GM19238 (cell line): ENCODE measurements around the gene PLCB1.

Experiments used
- DNase-seq: peaks from one replicate; pipeline ENCODE4 v3.0.0; 2011; ENCODE audit warnings: low spot score; ENCODE audit not compliant: insufficient read length

The PLCB1 gene

DNA sequence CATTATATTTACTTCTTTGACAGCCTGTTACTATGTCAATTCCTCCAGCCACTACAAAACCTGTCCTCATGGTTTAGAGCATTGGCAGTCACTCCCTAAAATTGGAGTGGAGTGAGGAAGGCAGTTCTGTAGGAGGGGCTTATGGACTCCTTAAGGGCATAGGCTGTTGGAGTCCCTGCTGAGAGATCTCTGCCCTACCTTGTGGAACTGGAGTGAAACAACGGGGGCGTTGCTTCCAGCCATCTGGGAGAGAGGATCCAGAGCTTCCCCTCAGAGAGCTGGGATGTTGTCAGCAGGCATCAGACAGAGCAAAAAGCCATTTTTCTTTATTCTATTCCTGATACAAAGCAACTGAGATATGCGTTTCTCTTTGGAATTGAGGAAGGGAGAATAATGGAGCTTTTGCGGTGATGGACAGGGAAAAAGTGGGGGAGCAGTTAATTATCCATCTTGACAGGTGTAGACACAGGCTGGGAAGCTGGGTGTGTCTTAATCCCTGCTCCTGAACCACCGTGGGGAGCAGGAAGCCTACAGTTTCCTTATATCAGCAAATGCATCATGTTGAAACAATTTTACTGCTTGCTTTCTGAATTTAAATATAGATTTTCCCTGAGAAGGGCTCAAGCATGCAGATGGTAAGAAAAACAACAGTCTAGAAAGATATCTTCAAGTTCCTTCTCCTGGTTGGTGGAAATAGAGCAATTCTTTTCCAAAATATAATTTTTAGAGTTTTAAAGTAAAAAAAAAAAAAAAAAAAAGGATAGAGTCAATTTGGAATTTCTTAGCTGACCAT, 402.5 kb downstream of the PLCB1 start:
- DNase-seq, result no peak

DNA sequence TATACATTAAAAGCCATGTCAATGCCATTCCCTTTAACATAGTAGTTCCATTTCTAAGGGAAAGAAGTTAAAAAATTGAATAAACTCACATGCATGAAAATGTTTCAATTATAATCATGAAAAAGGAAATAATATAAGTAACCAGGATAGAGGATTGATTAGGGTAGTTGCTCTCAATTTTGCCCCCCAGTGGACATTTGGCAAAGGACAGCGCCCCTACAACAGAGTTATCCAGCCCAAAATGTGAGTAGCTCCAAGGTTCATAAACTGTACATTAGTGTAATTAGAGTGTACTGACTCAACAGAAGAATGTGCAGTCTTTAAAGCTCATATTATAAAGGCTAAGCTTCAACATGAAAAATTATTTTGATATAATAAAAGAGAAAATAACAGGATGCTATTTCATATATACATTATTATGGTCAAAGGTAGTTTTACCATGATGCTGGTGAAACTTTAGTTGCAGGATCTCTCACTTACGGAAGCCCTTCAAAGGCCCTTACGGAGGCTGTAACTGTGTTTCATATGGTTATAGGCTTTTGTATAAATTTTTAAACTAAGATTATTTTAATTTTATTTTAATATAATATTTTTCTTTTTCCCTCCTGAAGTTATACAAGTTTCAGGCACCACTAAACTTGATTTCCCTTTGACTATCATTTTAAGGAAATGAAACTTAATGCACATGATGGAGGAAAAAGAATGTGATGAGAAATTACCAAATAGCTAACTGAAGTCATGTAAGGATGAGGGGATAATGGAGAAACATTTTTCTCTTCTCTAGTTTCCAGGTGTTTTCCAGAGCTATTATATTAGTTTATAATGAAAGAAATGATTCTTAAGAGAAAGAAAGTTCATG, 403.6 kb downstream of the PLCB1 start:
- DNase-seq, result no peak

DNA sequence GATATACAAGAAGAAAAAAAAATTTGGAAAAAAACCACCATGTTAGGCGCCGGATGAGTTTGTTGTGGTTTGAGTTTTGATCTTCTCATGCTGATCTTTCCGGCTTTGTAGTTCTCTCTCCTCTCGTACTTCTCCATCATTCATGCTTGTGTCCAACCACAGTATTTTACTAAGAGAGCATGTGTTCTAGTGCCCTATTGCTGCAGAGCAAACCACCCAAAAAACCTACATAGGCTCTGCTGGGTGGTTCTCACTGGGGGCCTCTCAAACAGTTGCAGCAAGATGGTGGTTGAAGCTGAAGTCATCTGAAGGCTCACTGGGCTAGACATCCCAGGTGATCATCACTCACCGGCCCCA, 404.2 kb downstream of the PLCB1 start:
- no peak for DNase-seq

DNA sequence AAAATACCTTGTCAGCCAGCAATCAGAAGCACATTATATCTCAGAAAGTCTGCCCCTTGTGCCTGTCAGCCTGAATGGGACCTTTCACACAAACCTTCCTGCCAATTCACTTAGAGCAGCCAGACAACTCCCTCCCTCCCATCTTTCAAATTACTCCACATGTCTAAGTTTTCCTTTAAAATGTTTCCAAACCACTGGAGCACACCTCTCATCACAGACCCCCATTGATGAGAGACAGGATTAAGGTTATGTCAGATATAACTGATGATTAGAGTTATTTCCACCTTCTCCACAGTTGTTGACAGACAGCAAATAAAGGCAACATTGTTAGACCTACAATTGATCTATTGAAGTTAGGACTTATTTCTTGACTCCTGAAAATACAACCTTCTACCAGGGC, 408.4 kb downstream of the PLCB1 start:
- no peak for DNase-seq

DNA sequence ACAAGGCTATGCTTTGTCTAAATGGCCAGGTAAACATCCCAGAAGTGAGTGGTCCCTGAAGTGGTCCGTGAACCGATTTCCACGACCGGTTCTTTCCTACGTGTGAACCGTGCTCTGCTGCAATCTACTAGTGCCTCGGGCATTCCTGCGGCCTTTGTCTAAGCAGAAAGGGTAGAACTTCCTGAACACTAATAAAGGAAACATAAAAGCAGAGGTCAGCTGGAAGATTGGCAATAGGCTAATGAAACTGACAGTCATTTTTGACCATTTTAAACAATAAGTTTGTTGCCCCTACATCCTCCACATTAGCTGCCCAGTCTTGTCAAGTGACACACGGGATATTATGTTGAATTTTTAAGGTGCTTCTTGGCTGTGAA, 410.0 kb downstream of the PLCB1 start:
- DNase-seq, result no peak

DNA sequence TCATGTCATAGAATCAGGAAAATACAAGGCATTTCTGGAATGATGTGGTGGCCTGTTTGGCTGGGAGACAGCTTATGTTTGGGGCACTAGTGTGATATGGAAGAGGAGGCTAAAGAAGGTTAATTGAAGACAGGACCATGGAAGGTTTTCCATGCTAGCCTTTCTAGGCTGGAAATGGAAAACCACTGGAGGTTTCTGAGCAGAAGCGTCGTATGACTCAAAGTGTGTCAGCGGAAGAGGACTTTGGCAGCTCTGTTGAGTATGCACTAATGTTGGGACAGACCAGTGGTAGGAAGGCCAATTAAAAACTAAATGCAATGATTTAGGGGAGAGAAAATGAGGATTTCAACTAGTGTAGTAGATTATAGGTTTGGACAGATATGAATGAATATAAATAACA, 413.1 kb downstream of the PLCB1 start:
- no peak for DNase-seq

DNA sequence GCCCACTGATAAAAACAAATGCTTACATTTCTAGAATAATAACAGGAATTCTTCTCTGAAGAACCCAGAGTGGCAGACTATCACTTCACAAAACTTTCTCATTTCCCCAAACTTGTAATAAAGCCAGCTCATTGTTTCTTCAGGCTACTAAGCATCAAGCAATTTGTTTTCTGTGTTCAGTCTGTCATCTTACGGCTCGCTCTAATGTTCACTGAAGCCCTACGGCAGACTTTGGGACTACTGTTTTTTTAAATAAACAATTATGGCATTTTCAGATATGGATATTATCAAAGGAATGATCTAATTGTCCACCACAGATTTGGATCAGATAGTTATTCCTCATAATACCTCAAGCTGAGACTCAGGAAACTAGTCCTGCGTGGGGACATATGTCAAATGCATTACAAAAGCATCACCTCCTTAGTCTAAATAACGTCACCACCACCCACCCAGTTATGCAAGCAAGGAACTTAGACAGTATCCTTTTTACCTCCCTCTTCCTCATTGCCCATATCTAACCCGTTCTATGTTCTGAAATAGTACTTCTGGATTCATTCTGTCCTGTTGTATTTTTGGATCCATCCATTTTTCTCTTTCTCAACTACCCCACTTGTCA, 415.1 kb downstream of the PLCB1 start:
- DNase-seq, result no peak

DNA sequence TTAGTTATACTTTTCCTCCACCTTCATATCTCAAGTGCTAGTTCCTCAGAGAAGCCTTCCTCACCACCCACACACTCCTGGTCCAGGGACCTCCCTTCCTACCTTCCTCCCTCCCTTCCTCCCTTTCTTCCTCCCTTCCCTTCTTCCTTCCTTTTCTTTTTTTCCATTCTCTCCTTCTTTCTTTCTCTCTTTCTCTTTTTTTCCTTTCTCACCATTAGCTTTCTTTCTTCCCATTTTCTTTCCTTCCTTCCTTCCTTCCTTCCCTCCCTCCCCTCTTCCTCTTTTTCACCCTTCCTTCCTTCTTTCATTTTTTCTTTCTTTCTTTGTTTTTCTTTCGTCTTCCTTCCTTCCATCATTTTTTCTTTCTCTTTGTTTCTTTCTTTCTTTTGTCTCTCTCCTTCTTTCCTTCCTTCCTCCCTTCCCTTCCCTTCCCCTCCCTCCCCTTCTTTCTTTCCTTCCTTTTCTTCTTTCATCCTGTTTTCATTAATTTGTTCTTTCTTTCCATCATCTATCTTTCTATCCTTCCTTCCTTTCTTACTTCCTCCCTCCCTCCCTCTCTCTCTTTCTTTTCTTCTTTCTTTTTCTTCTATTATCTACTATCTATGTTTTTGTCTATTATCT, 416.0 kb downstream of the PLCB1 start:
- DNase-seq, result no peak

DNA sequence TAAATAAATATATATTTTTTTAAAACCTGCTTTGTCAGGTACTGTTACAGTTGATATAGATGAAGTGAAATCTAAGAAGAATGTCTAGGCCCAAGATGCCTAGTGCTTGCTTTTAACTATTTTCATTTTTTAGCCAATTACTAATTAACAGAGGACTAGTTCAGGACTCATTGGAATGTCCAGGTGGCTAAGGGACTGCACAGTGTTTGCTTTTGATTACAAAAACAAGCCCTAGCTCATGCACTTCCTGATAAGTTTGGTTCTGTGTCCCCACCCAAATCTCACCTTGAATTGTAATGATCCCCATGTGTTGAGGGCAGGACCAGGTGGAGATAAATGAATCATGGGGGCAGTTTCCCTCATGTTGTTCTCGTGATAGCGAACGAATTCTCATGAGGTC, 417.1 kb downstream of the PLCB1 start:
- DNase-seq, result no peak

DNA sequence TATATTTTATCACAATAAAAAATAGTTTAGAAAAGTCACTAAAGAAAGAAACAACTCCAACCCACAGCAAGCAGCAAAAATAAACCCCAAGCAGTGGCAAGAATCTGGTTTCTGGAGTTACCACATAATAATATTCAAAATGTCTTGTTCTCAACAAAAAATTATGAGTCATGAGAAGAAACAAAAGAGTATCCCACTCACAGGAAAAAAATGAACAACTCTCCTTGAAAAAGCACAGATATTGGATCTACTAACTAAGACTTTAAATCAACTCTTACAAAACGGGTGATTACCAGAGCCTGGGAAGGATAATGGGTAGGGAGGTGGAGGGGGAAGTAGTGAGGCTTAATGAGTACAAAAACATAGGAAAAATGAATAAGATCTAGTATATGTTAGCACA, 425.6 kb downstream of the PLCB1 start:
- DNase-seq, result no peak

DNA sequence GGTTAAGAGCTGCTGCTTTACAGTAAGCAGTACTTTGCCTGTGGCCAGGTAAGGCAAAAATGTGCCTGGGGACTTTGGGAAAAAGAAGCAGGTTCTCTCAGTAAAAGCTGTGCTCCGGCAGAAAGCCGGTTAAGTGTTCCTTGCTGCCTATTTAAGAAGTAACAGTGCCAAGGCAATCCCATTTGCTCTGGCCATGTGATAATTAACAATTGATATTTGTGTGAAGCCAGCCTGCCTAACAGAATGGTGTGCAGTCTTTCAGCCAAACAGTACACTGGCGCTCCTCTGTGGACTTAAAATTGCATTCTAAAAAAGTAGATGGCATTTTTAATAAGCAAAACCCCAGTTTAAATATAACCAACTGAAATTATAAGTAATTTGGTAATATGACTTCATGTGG, 430.3 kb downstream of the PLCB1 start:
- DNase-seq, result no peak

DNA sequence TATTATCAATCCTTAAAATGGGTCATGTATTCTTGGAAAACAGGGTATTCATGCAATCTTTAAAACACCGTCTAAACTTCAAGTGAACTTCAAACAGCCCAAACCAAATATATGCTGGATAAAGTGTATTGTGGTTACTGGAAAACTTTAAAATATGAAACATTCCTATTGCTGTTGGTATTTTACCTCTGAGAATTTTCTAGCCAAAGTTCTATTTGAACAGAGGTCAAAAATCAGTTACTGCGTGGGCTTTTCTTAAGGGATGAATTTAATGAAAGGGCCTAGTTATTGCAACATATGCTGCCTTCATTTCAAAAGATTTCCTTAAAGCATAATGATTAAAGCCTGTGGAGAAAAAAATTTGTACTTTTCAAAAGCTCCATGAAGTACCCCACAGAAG, 436.0 kb downstream of the PLCB1 start:
- no peak for DNase-seq

DNA sequence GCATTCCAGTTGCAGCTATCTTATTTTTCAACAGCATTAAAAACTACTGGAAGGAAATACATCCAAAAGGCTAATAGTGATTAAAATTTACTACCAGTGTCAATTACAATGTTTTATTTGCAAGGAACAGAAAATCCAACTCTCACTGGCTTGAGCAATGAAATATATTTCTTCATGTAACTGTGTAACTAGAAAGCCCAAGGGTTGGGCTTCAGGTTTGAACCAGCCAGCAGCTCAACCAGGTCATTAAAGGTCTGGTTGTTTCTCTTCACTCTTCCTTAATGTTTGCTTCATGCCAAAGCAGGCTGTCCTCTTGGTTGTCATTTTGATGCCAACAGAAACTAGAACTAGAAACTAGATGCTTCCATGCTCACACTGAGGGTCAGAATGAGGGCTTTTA, 437.7 kb downstream of the PLCB1 start:
- no peak for DNase-seq

DNA sequence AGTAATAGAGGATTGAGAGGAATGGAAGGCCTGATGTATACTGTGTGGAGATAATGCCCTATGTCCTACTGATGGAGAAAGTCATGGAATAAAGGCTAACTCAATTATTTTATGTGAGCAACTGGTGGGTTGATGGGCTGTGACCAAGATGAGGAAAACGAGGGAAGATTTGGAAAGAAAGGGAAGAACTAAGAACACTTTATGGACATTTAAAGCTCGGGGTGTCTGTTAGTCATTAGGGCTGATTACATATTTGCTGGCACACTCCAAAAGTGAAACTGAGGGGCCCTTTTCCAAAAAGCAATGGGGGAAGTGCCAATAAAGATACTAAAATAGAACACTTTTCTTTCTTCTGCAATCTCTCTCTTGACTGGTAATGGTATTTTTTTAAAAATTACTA, 439.5 kb downstream of the PLCB1 start:
- no peak for DNase-seq

DNA sequence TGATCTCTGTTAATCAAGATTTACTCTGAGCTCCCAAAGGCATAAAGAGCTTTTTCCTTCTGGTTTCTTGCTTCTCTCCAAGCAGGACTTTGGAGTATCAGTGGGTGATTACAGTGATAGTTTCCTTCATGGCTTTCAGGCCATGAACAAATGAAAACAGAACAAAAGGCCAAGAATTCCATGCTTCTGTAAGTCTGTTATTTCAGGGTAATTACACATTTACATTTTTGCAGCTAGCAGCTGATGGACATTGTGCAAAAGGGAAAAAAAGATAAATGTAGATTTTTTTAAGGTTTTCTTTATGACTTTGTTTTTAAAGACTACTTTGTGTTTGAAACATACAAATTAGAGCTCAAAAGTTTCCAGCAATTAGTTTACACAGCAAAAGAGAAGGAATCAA, 441.6 kb downstream of the PLCB1 start:
- DNase-seq, result no peak

DNA sequence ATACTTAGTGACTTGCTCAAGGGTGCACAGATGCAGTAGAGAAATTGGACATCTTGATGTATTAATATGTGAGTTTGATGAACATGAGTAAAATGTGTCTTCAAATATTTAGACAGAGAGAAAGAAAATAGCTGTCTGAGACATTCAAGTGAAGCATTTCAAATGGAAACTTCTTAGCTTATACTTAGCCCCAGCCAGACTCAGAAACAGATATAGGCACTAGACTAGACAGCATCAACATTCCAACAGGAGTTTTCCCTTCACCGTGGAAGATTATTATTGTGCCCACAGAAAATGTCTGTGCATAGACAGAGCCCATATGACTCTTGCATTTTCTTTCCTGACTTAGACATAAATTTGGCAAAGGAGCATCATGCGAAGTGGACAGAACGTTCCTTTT, 443.0 kb downstream of the PLCB1 start:
- no peak for DNase-seq

DNA sequence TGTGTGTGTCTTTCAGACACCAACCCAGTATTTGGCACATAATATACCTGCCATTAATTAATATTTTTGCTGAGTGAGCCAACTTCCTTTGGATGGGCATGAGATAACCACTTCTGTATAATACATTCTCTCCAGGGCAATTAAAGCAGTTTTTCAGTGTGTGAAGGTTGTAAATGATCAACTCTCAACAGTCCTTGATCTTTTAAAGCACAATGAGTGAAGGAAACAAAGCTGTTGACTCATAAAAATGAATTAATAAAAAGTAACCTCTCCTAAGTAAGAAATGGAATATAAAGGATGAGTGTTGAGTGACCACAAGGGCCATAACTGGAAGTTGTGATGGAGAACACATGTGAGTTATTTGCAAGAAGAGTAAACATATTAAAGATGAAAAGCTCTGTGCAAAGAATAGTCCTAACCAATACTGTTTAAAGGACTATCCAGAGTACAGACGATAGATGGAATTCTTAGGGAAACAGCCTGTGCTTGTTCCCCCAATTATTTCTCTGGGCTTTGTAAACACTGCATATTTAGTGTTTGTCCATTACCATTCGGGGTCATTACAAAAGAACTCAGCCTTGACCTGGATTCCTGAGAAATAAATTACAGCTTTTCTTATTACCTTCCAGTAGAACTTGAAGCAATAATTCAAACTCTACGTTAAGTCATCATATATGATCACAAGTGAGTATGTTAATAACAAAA, 446.2 kb downstream of the PLCB1 start:
- no peak for DNase-seq

DNA sequence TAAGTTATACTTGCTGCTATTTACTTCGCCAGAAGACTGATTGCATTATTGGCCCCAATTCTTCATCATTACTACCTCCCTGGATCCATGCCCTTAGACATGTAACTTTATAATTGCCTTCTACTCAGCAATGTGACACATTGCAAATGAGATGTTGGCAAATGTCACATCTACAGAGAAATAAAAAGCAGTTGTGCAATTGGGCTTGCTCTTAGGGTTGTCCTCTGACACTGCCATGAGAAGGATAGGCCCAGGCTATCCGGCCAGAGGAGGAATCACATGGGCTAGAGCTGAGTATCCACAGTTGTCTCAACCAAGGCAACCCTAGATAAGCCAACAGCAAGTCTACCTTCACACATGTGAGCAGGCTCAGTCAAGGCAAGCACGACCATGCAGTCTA, 447.0 kb downstream of the PLCB1 start:
- no peak for DNase-seq

DNA sequence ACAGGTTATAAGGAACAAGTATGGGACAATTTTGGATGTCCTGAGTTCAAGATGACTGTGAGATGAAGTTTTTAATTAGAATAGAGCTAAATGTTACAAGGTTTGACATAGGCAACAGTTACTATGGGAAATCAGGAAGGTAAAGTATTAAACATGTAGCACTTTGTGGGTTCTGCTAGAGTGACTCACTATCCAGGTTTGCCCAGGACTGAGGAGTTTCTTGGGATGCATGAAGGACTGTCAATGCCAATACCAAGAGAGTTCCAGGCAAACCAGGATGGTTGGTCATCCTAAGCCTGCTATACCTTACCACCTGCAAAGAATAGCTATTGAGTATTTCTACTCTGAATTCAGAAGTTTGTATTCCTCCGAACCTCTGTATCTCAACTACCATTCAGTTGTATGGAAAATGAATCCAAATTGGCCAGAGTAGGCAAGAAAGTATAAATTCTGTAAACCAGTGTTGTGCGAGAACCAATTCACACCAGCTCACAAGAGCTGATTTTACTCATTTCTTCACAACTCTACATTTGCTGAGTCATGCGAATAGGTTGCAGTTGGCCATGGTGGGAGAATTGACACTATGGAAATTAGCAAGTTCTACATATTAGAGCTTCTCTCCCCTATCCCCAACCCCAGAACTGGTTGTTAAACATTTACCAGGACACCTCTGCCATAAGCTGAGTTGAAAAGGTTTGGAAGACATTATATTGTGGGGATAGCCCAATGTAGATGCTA, 449.5 kb downstream of the PLCB1 start:
- no peak for DNase-seq

DNA sequence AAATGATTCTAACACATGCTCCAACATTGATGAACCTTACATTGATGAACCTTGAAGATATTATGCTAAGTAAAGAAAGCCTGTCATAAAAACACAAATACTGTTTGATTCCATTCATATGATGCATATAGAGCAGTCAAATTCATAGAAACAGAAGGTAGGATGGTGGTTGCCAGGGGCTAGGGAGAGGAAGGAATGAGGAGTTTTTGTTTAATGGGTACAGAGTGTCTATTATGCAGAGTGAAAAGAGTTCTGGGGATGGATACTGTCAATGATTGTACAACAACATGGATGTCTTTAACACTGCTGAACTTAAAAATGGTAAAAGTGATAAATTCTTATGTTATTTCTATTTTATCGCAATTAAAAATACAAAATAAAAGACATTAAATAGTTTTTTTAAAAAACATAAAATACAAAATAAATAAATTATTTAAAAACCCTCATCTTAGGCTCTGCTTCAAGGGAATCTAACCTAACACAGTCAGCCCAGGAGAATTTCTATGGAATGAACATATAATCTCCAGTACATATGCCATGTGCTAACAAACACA, 451.0 kb downstream of the PLCB1 start:
- no peak for DNase-seq
